Measurements from ENCODE around the gene ST6GALNAC1. TPM values are rescaled to one million over a fixed set of nuclear protein-coding genes. Genes with fewer than 3 reads are reported as not detected.

The ST6GALNAC1 gene
- total and polyA plus RNA-seq, 4 donors = 0.16 to 2.1 (median 0.21) TPM; not detected in 1

DNA sequence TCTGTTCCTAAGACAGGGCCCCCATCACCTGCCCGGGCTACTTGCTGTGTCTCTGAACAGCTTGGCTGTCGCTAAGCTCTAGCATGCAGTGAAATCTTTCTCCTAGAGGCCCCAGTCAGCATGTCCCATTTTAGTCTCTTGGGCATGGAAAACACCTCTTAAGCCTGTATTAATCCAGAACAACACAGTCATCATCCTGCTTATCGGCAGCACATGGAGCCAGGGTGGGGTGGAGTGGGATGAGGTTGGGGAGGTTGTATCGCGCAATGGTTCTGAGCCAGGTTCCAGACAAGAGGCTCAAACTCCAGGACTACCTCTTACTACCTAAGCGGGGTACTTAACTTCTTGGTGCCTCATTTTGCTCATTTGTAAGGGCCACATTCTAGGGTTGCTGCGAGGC, 65.7 kb downstream of the ST6GALNAC1 start:
- no peaks in the 10 kb centered on the region for H3K27me3 ChIP-seq (ENCODE audit: control insufficient read depth in 4 of 4, insufficient read depth in 4 of 4, low read length in 3 of 4)
- H3K4me1 ChIP-seq (ENCODE audit: control insufficient read depth in 4 of 4, insufficient read depth in 4 of 4, low read length in 3 of 4) = no peaks in the 10 kb centered on the region
- WGBS = 97% methylated on average over 7 of the region's 7 CpGs
- TF ChIP-seq, protein P1, sequence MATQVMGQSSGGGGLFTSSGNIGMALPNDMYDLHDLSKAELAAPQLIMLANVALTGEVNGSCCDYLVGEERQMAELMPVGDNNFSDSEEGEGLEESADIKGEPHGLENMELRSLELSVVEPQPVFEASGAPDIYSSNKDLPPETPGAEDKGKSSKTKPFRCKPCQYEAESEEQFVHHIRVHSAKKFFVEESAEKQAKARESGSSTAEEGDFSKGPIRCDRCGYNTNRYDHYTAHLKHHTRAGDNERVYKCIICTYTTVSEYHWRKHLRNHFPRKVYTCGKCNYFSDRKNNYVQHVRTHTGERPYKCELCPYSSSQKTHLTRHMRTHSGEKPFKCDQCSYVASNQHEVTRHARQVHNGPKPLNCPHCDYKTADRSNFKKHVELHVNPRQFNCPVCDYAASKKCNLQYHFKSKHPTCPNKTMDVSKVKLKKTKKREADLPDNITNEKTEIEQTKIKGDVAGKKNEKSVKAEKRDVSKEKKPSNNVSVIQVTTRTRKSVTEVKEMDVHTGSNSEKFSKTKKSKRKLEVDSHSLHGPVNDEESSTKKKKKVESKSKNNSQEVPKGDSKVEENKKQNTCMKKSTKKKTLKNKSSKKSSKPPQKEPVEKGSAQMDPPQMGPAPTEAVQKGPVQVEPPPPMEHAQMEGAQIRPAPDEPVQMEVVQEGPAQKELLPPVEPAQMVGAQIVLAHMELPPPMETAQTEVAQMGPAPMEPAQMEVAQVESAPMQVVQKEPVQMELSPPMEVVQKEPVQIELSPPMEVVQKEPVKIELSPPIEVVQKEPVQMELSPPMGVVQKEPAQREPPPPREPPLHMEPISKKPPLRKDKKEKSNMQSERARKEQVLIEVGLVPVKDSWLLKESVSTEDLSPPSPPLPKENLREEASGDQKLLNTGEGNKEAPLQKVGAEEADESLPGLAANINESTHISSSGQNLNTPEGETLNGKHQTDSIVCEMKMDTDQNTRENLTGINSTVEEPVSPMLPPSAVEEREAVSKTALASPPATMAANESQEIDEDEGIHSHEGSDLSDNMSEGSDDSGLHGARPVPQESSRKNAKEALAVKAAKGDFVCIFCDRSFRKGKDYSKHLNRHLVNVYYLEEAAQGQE (IDR thresholded peaks at IDR 0.05) = no peak
- TF ChIP-seq NR2F2 (IDR thresholded peaks at IDR 0.05) (no peak), TAF1 (conservative IDR thresholded peaks at IDR 0.05) (no peak), CTCF (IDR thresholded peaks at IDR 0.05; ENCODE audit: low read depth, low read length, missing input control) (no peak), GABPA (IDR thresholded peaks at IDR 0.05 in 1 of 2, conservative IDR thresholded peaks at IDR 0.05 in 1 of 2) (no peak), RAD21 (IDR thresholded peaks at IDR 0.05) (no peak), EGR1 (IDR thresholded peaks at IDR 0.05; ENCODE audit: low read depth in 2 of 2) (no peak), ATF3 (IDR thresholded peaks at IDR 0.05) (no peak), RXRA (IDR thresholded peaks at IDR 0.05) (no peak), YY1 (IDR thresholded peaks at IDR 0.05) (no peak)
- no peak overlapping the region for H3K27ac ChIP-seq (ENCODE audit: low read depth in 1 of 2, low read length in 2 of 2)
- no peak overlapping the region for H3K4me3 ChIP-seq (ENCODE audit: low read depth in 1 of 3, low read length in 3 of 3)
- H3K36me3 ChIP-seq (ENCODE audit: control insufficient read depth in 4 of 4, insufficient read depth in 3 of 4, low read depth in 1 of 4, low read length in 3 of 4) = no peaks in the 10 kb centered on the region
- H3K9ac ChIP-seq (ENCODE audit: low read depth in 1 of 2, low read length in 2 of 2) = no peak overlapping the region
- no peak for DNase-seq (ENCODE audit: low spot score)
- H3K9me3 ChIP-seq (ENCODE audit: control insufficient read depth in 4 of 4, low read length in 3 of 4) = no peaks in the 10 kb centered on the region

GRCh38 chr17:76576189-76576588, 67.4 kb downstream of the ST6GALNAC1 start:
- Histone ChIP-seq H3K27me3 (ENCODE audit: control insufficient read depth in 4 of 4, insufficient read depth in 4 of 4, low read length in 3 of 4) (no peaks in the 10 kb centered on the region), H3K36me3 (ENCODE audit: control insufficient read depth in 4 of 4, insufficient read depth in 3 of 4, low read depth in 1 of 4, low read length in 3 of 4) (no peaks in the 10 kb centered on the region), H3K4me1 (ENCODE audit: control insufficient read depth in 4 of 4, insufficient read depth in 4 of 4, low read length in 3 of 4) (no peaks in the 10 kb centered on the region), H3K27ac (ENCODE audit: low read depth in 1 of 2, low read length in 2 of 2) (no peak overlapping the region), H3K9ac (ENCODE audit: low read depth in 1 of 2, low read length in 2 of 2) (no peak overlapping the region), H3K4me3 (ENCODE audit: low read depth in 1 of 3, low read length in 3 of 3) (no peak overlapping the region), H3K9me3 (ENCODE audit: control insufficient read depth in 4 of 4, low read length in 3 of 4) (no peaks in the 10 kb centered on the region)
- 90% methylated on average over 9 of the region's 9 CpGs for WGBS
- no peak for DNase-seq (ENCODE audit: low spot score)
- TF ChIP-seq YY1 (IDR thresholded peaks at IDR 0.05) = no peak
- no peak for TF ChIP-seq GABPA (IDR thresholded peaks at IDR 0.05 in 1 of 2, conservative IDR thresholded peaks at IDR 0.05 in 1 of 2)
- TF ChIP-seq EGR1 (IDR thresholded peaks at IDR 0.05; ENCODE audit: low read depth in 2 of 2) = no peak
- no peak for TF ChIP-seq CTCF (IDR thresholded peaks at IDR 0.05; ENCODE audit: low read depth, low read length, missing input control)
- no peak for TF ChIP-seq FOXA2 (IDR thresholded peaks at IDR 0.05)
- no peak for TF ChIP-seq HNF4A (conservative IDR thresholded peaks at IDR 0.05)
- no peak for TF ChIP-seq FOXA1 (IDR thresholded peaks at IDR 0.05)
- TF ChIP-seq SP1 (IDR thresholded peaks at IDR 0.05) = no peak
- TF ChIP-seq RAD21 (IDR thresholded peaks at IDR 0.05) = no peak
- TF ChIP-seq, protein P1 (IDR thresholded peaks at IDR 0.05) = no peak
- TF ChIP-seq JUND (IDR thresholded peaks at IDR 0.05) = no peak
- TF ChIP-seq, protein P2, sequence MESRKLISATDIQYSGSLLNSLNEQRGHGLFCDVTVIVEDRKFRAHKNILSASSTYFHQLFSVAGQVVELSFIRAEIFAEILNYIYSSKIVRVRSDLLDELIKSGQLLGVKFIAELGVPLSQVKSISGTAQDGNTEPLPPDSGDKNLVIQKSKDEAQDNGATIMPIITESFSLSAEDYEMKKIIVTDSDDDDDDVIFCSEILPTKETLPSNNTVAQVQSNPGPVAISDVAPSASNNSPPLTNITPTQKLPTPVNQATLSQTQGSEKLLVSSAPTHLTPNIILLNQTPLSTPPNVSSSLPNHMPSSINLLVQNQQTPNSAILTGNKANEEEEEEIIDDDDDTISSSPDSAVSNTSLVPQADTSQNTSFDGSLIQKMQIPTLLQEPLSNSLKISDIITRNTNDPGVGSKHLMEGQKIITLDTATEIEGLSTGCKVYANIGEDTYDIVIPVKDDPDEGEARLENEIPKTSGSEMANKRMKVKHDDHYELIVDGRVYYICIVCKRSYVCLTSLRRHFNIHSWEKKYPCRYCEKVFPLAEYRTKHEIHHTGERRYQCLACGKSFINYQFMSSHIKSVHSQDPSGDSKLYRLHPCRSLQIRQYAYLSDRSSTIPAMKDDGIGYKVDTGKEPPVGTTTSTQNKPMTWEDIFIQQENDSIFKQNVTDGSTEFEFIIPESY (IDR thresholded peaks at IDR 0.05) = no peak
- no peak for TF ChIP-seq HNF4G (IDR thresholded peaks at IDR 0.05)
